Thyroid gland (tissue), 4 donors: ENCODE measurements around the gene MYLIP. TPM values are rescaled to one million over a fixed set of nuclear protein-coding genes. Genes with fewer than 3 reads are reported as not detected.

Experiments used
- DNase-seq, 2 donors: peaks; one replicate each; pipeline ENCODE4 v3.0.0-alpha.2; 2019
- H3K27ac ChIP-seq, 3 donors: fragments of 200-600 bp; sonication (generic); 1 replicate in 2 of 3; 2 replicates in 1 of 3; pipeline ENCODE4 v1.5.1; 2016 to 2019; ENCODE audit warnings: mild to moderate bottlenecking in 1 of 3, moderate library complexity in 1 of 3
- H3K27me3 ChIP-seq: fragments of 200-600 bp; sonication (generic); one replicate; pipeline ENCODE4 v1.5.1; 2019
- H3K36me3 ChIP-seq, 2 donors: fragments of 200-600 bp; sonication (generic); one replicate each; pipeline ENCODE4 v1.5.1; 2016 to 2019
- H3K4me1 ChIP-seq, 2 donors: fragments of 200-600 bp; sonication (generic); one replicate each; pipeline ENCODE4 v1.5.1; 2017 to 2019
- H3K4me3 ChIP-seq, 3 donors: fragments of 200-600 bp; sonication (generic); replicated peaks in 1 of 3; 1 replicate in 2 of 3; 2 replicates in 1 of 3; pipeline ENCODE4 v1.5.1; 2016; ENCODE audit warnings: mild to moderate bottlenecking in 1 of 3
- H3K9me3 ChIP-seq: fragments of 200-600 bp; sonication (generic); one replicate; pipeline ENCODE4 v1.5.1; 2017
- CTCF ChIP-seq, 6 experiments: fragments of 200-600 bp in 3 of 6; fragments of 450-650 bp in 3 of 6; sonication (generic) in 3 of 6; IDR thresholded peaks; one replicate each; pipeline ENCODE4 v1.5.1; 2016 to 2019; ENCODE audit warnings: antibody characterized with exemption in 6 of 6, mild to moderate bottlenecking in 2 of 6, inconsistent platforms in 1 of 6, moderate library complexity in 1 of 6
- POLR2A ChIP-seq, 2 donors: fragments of 450-650 bp; IDR thresholded peaks; one replicate each; pipeline ENCODE4 v1.6.1; 2017; ENCODE audit warnings: antibody characterized with exemption in 2 of 2, mild to moderate bottlenecking in 2 of 2, moderate library complexity in 1 of 2
- WGBS, 2 donors: methylation state at CpG; one replicate each; pipeline ENCODE4 v1.1.5; 2017; 5-methylcytosine and 5-hydroxymethylcytosine counted together
- intact Hi-C: fragments of 100-400 bp; cut with DNase I; formaldehyde crosslinking; loops from one replicate; pipeline ENCODE4 v1.15.1; 2023
- total RNA-seq, 4 donors: library from RNA; depleted of rRNA; stranded (reverse); fragments of >200 nt; gene quantifications; one replicate each; pipeline ENCODE4 v1.2.3, GENCODE V29; 2016

Gene MYLIP
- total RNA-seq, 4 donors from 2014 or later: 61.8 to 108 (median 92.0) TPM

GRCh38 chr6:16166871-16167608, 38.2 kb downstream of the MYLIP start:
- 37 to 43% methylated on average over 4 of the region's 4 CpGs for WGBS, 2 donors
- H3K9me3 ChIP-seq: no peaks in the 10 kb centered on the region
- TF ChIP-seq CTCF (IDR thresholded peaks at IDR 0.05) (no peak), POLR2A (IDR thresholded peaks at IDR 0.05) (no peak)
- H3K4me3 ChIP-seq: no peak overlapping the region
- no peaks in the 10 kb centered on the region for H3K36me3 ChIP-seq
- peaks cover 16 to 30% of the 10 kb centered on the region in 2 donors for H3K4me1 ChIP-seq
- H3K27ac ChIP-seq: peak overlapping the region; percentile 15 to 72 (median 31)
- no peak for DNase-seq
- intact Hi-C loops: no loop called here
- H3K27me3 ChIP-seq: no peaks in the 10 kb centered on the region

- TF ChIP-seq CTCF (IDR thresholded peaks at IDR 0.05) (no peak), POLR2A (IDR thresholded peaks at IDR 0.05) (no peak)
- H3K27ac ChIP-seq: peak overlapping the region; percentile 29 to 72 (median 29)
- H3K9me3 ChIP-seq: no peaks in the 10 kb centered on the region
- DNase-seq: peak; percentile 31 to 46
- no peak overlapping the region for H3K4me3 ChIP-seq
- H3K36me3 ChIP-seq: no peaks in the 10 kb centered on the region
- H3K27me3 ChIP-seq: no peaks in the 10 kb centered on the region
- H3K4me1 ChIP-seq: peaks cover 16 to 30% of the 10 kb centered on the region in 2 donors
- intact Hi-C loops: no loop called here
- 25 to 29% methylated on average over 5 of the region's 5 CpGs for WGBS, 2 donors
Measured at GRCh38 chr6:16168121-16168520, 39.2 kb downstream of the MYLIP start.

GRCh38 chr6:16168858-16169257, 40.0 kb downstream of the MYLIP start:
- intact Hi-C loops: no loop called here
- Histone ChIP-seq H3K27ac (peak overlapping the region; percentile 27 to 72 (median 29)), H3K4me3 (no peak overlapping the region), H3K4me1 (peaks cover 16 to 30% of the 10 kb centered on the region in 2 donors), H3K36me3 (no peaks in the 10 kb centered on the region), H3K27me3 (no peaks in the 10 kb centered on the region), H3K9me3 (no peaks in the 10 kb centered on the region)
- 65 to 71% methylated on average over 3 of the region's 3 CpGs for WGBS, 2 donors
- TF ChIP-seq POLR2A (IDR thresholded peaks at IDR 0.05) (no peak), CTCF (IDR thresholded peaks at IDR 0.05) (peak in 5 of 6 experiments; percentile 16 to 62 (median 53))
- peak in 1 of 2 donors; percentile 18 for DNase-seq

GRCh38 chr6:16171400-16171799, 42.5 kb downstream of the MYLIP start:
- Histone ChIP-seq H3K9me3 (no peaks in the 10 kb centered on the region), H3K4me1 (peaks cover 16 to 24% of the 10 kb centered on the region in 2 donors), H3K4me3 (no peak overlapping the region), H3K36me3 (no peaks in the 10 kb centered on the region), H3K27ac (no peak overlapping the region), H3K27me3 (no peaks in the 10 kb centered on the region)
- DNase-seq: no peak
- WGBS, 2 donors: 92% methylated on average over 2 of the region's 2 CpGs
- intact Hi-C loops: no loop called here
- TF ChIP-seq POLR2A (IDR thresholded peaks at IDR 0.05): no peak
- TF ChIP-seq CTCF (IDR thresholded peaks at IDR 0.05): no peak

- no peak overlapping the region for H3K4me3 ChIP-seq
- intact Hi-C loops: no loop called here
- WGBS, 2 donors: 97 to 99% methylated on average over 3 of the region's 3 CpGs
- H3K4me1 ChIP-seq: peaks cover 5 to 8% of the 10 kb centered on the region in 2 donors
- H3K27me3 ChIP-seq: no peaks in the 10 kb centered on the region
- H3K36me3 ChIP-seq: no peaks in the 10 kb centered on the region
- no peak for DNase-seq
- no peak overlapping the region for H3K27ac ChIP-seq
- no peak for TF ChIP-seq CTCF (IDR thresholded peaks at IDR 0.05)
- no peak for TF ChIP-seq POLR2A (IDR thresholded peaks at IDR 0.05)
- no peaks in the 10 kb centered on the region for H3K9me3 ChIP-seq
Measured at GRCh38 chr6:16173167-16173940, 44.5 kb downstream of the MYLIP start.
